HG03457 (cell line): ENCODE results near the gene TMEM217.

Experiments
- ATAC-seq: cut with Tn5 transposase; IDR thresholded peaks from one replicate; pipeline ENCODE4 v1.9.1; 2021; ENCODE audit warnings: moderate number of reproducible peaks; ENCODE audit not compliant: unreplicated experiment

Gene TMEM217

DNA sequence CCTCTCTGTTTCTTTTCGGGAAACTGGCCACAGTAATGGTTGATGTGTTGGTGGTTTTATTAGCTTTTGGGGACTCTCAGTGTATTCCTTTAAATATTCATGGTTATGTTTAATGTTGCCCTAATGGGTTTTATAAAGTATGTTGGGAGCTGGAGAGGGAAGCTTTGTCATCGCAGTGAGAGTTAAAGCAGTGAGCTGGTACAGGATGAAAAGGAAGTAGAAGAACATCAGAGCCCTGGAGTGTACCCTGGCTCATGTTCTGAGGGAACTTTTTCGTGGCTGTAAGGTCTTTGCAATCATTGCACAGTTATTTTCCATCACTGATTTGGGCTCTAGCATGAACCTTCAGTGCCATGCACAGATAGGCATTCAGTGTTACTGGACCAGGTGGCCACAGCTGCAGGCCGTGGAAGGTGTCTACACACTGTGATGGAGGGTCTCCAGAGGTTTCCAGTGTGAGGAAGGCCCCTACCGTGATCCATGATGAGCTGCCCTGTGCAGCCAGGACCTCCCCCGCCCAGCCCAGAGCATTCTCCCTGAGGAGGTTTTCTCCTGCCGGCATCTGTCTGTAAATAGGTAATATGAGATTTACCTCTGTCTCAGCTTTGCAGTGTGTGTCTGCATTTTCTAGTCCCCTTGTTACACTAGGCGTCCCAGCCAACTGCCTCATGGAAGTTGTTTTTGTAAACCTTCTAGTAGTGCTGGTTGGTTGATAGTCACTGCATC is 22.4 kb upstream of the TMEM217 start:
- no peak for ATAC-seq

DNA sequence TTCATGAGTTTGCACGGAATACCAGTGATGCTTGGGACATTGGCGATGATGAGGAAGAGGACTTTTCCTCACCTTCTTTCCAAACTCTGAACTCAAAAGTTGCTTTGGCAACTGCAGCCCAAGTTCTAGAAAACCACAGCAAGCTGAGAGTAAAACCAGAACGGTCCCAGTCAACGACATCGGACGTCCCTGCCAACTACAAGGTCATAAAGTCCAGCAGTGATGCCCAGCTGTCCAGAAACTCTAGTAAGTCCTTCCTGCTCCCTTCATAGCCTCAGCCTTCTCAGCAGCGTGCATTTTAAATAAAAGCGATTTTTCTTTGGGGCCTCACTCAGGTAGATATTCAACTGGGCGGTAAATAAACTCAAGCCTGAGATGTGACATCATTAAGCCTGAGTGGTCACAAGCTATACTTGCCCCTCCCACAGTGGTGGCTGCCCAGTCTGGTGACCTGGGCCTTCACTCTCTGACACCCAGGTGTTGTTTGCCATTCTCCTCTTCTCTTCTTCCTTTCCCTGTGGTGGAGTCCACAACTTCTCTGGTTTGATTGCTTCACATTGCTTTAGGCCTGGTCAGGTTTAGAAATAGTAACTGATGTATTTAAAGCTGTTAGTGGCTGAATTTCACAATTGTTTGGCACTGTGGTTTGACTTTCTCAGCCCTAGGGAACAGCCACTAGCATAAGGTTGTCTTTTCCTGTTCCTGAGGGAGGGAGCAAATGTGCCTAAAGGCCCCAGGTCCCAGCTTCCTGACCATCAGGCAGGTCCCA is 21.6 kb upstream of the TMEM217 start:
- ATAC-seq: no peak

DNA sequence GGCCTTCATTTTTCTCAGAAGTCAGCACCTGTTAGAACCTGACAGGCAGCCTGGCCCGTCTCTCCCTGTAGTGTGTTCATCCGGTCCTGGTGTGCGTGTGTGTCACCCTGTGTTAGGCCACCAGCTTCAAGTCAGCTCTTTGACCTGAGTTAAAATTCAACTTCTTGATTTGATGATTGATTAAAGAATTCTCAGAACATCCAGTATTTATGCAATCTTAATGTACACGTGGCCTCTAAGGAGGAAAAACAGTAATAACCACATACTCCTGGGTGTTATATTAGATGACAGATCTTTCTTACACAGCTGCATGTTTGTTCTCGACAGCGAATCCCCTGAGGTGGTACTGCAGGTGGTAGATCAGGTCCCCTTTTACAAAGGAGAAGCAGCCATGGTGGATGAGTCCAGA is 19.1 kb upstream of the TMEM217 start:
- ATAC-seq: no peak

DNA sequence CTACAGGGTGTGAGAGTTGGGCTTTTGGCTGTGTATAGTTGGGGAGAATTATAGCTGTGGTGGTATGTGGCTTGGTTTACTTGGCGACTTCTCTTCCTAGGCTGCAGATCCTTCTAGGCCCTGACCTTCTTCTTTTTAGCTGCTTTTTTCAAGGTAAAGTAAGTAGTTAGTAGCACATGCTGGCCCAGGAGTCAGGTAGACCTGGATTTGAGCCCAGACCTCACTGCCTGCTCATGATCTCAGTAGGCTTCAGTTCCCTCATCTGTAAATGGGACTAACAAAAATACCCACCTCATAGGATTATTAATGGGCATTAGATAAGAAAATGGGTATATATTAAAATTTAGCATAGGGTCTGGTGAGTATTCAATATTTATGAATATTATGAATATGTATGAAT is 17.4 kb upstream of the TMEM217 start:
- no peak for ATAC-seq

DNA sequence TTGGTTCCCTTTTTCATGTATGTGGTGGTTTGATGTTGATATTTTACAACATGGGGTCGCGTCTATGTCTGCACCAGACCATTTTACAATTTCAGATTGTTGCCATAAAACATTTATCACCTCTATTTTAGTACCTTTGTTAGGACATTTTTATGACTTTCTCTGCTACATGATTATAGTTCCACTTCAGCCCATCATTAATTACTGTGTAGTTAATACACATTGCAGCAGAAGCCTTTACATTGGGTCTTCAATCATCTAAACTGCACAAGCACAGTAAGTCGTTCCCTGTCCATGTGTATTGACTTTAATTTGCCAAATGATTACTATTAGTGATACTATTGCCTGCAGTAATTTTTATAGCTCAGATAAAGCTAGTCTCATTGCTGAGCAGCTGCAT is 15.7 kb upstream of the TMEM217 start:
- no peak for ATAC-seq

DNA sequence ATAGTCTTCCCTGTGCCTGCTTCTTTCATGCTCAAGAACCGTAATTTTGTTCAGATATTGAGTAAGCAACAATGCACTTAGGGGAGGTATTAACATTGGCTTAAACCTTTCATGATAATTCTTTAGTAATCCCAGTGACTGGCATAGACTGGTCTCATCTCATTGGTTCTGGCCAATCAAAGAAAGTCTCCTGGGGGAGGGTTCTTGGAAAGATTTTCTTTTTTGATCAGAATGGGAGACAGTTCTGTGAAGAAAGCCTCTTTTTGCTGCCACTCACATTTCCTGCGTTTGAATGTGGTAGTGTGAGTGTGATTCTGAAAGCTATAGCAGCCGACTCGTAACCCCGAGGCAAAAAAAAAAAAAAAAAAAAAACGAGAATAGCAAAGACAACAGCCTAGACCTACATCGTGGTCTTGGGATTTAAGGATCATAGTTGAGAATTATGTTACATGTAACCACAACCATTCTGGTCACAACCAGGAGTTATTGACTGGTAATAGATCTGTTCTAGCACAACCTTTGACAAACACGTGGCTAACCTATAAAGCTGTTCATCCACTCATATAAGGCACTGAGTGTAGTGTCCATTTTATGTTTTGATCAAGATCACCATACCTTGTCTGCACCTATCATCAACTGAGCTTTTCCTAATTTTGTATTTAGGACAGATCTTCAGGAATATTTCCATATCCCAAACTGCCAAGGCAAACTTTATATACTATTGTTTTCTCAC is 15.1 kb upstream of the TMEM217 start:
- ATAC-seq: no peak

DNA sequence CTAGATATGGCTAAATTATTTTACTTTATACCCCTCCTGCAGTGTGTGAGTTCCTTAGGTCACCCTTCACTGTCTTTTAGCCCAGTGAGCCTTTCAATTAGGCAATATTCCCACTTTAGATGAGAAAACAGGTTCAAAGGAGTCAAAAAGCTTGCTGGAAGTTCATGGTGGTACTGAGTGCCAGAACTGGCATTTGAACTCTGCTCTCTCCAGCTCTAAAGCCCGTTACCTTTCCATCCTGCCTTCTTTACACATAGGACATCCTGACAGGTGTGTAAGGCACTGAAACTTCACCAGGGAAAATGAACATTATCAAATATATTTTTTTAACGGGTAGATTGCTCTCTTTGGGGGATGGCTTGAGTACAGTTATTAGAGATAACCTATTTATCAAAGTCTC is 11.2 kb upstream of the TMEM217 start:
- no peak for ATAC-seq

DNA sequence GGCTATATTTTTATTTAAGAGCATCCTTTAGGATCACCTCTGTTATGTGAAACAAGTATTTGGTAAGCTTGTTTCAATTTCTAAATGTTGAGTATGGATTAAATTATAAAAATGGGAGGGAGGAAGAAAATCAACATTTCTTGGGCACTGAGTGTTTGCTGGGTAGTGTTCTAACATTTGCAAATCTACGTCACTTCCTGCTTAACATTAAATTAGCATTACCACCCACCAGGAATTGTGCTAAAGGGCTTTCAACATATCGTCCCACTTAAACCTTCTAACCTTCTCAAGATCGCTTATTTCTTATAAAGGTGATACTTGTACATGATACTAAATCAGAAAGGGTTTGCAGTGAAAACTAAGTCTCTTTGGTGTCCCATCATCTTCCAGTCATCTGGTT is 7.9 kb upstream of the TMEM217 start:
- ATAC-seq: no peak

DNA sequence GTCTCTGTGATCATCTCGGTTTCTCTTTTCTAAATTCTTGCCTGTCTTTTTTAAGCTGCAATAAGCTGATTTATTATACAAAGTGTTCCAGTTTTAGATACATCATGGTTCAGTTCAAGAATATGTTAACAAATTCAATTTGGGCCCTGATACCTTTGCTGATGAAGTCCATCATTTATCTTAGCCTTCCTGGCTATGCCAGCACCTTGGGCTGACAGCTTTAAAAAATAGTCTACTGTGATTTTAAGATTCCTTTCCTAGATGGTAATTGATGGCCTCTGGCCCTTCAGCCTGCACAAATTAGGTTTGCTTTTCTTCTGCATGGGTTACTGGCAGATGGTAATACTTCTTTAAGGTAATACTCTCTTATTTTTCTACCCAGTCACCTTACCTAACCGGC is 7.1 kb upstream of the TMEM217 start:
- no peak for ATAC-seq

DNA sequence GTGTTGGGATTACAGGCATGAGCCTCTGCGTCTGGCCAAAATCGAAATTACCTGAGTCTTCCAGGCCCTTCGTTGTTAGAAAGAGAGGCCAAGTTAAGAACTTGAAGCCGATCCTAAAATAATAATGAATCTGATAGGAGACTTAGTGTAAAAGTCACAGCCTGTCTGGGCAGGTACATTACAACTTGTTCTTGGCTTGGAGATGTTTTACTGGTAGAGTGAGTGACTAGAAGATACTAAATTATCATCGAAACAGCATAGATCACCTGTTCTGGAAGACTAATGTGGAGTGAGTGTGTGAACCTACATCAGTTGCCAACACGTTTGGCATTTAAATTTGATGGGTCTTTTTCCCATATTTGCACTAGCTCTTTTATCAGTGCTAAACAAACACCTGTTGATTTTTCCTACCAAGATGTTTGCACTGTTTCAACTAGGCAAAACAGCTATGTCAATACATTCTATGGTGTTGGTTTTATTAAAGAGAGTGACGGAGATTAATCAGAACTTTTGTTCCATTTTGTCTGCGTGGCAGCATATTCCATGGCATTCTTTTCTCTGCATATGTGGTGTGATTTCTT is 4.6 kb upstream of the TMEM217 start:
- ATAC-seq: no peak

DNA sequence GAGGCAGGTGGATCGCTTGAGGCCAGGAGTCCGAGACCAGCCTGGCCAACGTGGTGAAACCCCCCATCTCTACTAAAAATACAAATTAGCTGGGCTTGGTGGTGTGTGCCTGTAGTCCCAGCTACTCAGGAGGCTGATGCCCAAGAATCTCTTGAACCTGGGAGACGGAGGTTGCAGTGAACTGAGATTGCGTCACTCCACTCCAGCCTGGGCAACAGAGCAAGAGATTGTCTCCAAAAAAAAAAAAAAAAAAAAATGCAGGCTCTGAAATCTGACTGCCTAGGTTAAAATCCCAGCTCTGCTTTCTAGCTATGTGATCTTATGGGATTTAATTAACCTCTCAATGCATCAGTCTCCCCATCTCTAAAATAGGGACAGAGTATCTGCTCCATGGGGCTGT is 3.3 kb upstream of the TMEM217 start:
- ATAC-seq: no peak

DNA sequence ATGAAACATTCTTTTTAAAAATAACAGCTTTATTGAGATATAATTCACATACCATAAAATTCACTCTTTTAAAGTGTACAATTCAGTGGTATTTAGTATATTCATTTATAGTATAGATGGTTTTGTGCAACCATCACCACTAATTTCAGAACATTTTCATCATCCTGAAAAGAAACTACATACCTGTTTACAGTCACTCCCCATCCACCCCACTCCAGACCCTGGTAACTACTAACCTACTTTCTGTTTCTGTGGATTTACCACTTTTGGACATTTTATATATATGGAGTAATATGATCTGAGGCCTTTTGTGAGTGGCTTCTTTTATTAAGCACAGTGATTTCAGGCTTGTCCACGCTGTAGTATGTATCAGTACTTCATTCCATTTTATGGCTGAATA is 2.5 kb upstream of the TMEM217 start:
- ATAC-seq: no peak

DNA sequence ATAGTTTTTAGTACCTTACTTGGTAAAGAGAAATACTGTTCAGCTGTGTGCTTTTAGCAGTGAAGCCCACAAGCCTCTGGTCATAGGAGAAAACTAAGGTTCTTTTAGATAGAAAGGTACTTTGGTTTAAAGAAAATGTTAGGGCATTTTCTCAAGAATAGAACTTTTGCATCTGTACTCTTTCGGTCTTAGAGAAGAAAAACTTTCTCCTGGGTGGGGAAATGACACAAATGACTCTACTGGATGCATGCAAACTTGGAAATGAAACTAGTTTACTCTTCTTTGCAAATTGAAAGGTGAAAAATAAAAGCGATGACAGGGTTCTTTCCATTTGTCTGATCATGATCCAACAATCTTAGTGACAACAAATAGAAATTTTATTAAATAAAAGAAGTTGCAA is 2.1 kb upstream of the TMEM217 start:
- ATAC-seq: no peak

DNA sequence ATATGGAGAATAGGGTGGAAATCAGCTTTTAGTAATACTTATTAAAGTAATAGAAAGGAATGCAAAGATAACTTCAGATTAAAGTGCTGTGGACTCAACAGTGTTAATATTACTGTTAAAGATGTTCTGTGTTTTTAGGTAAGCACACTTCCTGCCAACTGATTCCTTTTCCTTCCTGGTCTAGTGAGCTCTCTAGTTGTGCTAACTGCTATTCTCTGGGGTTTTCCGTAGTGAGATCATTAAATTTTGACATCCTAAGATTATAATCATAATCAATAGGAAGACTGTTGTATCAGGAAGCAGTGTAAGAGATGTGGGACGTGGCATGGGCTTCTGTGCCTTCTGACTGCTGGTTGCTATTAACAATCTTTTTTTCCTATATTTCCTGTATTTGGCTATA is 1.2 kb upstream of the TMEM217 start:
- no peak for ATAC-seq

DNA sequence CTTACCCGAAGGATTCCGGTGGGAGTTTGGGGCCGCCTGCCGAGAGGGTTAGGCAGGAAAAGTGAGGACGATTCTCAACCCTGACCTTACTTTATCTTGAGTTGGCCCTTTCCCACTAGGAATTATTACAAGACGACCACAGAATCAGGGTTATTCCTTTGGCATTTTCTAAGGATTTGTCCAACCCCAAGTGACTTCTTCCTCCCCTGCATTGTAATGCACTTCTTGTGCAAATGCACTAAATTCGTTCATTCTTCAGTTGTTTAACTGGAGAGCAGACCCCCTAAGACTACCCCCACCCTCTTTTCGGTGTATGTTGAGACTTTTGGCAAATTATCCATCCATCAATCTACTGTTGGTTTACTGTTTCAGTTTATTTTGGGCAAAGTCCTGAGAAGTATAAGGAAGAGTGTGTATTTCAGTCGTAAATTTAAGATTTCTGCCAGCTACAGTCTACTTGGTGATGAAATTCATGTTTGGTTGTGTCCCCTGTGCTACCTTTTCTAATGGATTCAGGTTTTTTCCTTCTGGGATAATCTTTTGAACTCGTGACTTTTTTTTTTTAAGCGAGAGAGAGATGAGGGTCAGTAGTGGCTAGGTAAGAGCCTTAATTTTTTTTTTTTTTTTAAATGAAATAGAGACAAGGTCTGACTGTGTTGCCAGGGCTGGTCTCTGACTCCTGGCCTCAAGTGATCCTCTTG is 611 bp upstream of the TMEM217 start:
- no peak for ATAC-seq

DNA sequence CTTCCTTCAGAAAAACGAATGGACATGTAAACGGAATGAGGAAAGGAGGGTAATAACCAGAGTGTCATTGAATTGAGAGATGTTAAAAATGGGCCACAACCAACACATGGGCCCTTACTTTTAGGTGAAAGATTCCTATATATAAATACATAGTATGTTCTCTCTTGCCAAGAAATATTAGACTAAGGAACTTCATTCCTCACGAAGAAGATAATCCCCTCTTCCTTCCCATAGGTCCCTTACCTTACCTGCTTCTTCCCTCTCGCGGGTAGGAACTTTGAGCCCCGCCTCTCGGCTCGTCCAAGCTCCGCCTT is 667 bp downstream of the TMEM217 start:
- ATAC-seq: no peak

DNA sequence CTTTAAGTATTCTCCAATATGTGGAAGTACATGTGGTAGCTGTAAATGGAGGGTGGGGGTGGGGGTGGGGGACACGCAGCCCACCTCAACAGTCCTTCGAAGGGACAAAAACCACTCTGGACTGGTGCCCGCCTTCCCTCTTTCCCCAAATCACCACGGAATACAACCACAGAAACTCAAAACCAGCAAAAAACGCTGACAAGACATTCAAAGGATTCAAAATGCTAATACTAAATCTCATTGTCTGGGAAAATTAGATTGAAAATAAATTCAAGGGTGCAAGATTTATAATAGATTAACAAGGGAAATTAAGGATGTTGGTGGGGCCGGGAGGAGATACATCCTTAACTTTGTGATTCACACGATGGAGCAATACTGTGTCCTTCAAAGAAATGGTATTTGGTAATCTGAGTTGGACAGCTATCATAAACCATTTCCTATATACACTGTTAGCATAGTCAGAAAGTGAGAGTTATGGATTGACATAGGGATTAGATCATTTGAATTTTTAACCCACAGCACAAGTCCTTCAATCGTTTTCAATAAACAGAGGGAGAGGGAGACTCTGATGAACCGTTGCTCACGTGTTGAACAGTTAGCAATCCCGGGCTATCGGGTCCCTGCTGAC is 1.1 kb downstream of the TMEM217 start:
- no peak for ATAC-seq

DNA sequence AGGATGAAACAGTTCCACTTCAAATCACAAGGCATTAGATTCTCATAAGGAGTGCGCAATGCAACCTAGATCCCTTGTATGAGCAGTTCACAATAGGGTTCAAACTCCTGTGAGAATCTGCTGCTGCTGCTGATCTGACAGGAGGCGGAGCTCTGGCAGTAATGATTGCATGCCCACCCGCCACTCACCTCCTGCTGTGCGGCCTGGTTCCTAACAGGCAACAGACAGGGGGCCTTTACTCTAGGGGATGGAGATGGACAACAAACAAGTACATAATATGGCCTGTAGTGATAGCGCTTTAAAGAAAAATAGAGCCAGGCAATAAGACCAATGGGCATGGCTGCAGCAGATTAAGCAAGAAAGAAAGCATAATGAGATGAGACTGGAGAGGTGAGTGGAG is 3.1 kb downstream of the TMEM217 start:
- ATAC-seq: no peak

DNA sequence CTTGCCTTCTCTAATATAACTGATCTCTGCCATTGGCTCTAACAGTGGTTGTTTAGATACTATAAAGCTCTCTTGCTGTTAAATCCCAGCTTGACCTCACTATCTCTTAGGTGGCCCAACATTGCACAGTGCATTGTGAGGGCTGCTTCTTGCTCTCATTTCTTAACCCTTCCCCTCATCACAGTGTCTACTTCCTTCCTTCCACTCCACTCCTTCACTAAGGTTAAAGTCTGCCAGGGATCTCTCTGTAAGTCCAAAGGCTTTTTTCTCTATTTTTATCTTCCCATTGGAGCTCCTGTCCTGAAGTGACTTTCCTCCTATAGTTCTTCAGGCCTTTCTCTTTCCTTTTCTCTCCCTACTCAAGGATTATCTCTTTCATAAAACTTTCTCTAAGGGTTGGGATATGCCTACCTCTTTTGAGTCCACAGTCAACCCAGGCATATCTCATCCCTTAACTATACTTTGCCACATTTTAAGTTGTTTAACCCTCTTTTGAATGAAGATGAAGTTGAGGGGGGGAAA is 4.4 kb downstream of the TMEM217 start:
- no peak for ATAC-seq

DNA sequence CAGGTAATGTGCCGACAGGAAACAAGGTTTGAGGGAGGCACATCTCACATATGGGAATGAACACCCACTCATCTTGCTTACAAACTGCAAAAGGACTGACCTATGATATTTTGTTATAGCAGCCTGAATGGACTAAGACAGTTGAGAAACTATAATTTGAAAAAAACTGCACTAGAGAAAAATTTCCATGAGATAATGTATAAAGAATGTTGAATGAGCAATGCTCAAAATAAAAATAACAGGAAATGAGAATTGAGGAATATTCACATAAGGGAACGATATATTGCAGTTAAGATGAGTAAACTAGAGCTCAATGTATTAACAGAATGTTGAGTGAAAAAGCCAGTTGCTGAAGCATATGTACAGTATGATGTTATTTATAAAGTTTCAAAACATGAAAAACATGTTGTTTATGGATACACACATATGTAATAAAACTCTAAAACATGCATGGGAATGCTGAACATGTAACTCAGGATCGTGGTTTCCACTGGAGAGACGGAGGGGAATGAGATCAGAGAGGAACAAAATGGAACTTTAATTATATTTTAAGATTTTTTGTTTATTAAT is 6.6 kb downstream of the TMEM217 start:
- no peak for ATAC-seq
